ENCODE measurements around the gene ODAPH.
"Not testable (repeated sequence)": the region's sequence is repeated elsewhere in the genome, so short reads cannot be mapped to it uniquely, and the experiment has no call there.

Gene ODAPH, protein sequence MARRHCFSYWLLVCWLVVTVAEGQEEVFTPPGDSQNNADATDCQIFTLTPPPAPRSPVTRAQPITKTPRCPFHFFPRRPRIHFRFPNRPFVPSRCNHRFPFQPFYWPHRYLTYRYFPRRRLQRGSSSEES

DNA sequence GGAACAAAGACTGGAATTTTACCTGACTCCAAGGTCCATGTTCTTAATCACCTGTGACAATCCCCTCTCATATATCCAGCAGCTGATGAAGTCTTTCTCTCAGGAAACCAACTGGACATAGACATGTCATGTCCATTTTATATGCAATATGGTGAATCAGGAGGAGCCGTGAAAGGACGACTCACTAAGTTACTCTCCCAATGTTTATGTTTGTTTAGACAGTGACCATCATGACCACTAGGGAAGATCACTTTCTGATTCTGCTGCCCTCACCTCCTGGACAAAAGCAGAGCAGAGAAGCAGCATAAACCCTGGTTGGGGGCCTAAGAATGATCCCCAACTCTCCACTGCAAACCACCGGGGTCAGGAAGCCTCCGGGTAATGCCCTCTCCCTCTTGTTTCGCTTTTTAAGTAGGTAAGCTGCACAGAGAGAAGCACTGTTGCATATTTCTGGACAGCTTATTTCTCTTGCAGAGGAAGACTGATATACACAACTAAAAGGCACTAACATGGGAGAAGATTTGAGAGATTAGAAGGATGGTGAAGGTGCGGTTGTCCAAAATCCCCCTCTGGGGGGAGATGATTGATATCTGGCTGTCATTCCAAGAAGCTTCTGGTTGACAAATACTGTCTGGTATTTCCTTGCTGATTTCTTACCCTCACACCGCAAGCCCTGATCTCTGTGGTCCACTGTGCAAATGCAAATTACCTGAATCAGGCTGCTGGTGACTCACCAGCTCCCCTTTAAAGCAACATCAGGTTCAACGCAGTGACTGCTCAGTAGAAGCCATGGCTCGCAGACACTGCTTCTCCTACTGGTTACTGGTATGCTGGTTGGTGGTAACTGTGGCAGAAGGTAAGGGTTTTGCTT, at the start of gene ODAPH:
Gene ODAPH (plus strand): TSS at position 773 of the 871 bp plus-strand sequence. CDS start 17 bp downstream, at position 790.
- no peak for DNase-seq

DNA sequence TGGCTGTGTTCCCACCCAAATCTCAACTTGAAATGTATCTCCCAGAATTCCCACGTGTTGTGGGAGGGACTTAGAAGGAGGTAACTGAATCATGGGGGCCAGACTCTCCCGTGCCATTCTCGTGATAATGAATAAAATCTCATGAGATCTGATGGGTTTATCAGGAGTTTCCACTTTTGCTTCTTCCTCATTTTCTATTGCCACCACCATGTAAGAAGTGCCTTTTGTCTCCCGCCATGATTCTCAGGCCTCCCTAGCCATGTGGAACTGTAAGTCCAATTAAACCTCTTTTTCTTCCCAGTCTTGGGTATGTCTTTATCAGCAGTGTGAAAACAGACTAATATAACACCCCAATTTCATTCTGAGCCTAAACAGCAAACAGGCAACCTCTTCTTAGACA, 46.3 kb upstream of the ODAPH start:
- not testable (repeated sequence) for DNase-seq

DNA sequence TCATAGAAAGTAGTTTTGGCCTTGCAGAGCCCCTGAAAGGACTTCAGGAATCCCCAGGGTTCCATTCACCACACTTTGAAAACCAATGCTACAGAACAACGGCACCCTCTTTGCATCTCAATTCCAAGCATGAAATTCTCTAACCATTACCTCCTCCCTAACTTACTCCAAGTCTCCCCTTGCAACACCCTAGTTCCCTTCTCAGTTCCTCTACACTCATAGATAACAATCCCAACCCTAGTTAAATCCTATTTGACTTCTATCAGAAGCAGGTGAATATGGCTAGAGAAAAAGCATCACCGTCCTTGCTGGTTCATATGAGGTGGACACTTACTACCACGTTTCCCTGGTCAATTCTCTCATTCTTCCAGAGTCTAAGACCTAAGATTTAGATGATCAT, 44.0 kb upstream of the ODAPH start:
- DNase-seq: no peak

DNA sequence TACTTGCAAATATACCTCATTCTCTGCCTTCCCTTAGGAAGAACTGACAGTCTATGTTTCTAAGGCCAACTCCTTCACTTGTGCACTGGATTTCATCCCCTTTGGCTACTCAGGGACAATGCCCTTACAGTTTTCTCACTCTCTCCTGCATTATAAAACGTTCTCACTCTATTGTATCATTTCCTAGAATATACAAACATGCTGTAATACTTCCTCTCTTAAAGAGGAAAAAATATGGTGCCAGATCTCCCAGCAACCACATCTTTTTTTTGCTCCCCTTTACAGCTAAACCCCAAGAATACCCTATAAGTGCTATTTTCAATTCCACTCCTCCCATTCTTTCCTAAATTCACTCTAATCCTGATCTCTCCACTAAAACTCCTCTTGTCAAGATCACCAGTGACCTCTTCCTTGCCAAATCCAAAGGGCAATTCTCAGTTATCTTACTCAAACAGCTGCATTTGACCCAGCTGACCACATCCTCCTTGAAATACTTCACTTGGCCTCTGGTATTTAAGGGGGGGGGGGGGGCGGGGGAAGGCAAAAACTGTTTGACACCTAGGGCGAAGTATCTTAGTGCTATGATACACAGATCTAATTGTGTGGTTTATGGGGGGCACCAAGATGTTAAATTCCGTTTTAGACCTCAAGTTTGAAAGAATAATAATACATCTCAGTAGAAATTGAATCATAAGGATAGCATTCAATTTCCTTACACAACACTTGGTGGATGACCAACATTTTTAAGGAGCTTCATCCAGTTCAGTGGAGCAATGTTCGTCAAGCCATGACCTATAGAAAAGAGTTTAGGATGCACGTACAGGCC, 43.3 kb upstream of the ODAPH start:
- DNase-seq: no peak

DNA sequence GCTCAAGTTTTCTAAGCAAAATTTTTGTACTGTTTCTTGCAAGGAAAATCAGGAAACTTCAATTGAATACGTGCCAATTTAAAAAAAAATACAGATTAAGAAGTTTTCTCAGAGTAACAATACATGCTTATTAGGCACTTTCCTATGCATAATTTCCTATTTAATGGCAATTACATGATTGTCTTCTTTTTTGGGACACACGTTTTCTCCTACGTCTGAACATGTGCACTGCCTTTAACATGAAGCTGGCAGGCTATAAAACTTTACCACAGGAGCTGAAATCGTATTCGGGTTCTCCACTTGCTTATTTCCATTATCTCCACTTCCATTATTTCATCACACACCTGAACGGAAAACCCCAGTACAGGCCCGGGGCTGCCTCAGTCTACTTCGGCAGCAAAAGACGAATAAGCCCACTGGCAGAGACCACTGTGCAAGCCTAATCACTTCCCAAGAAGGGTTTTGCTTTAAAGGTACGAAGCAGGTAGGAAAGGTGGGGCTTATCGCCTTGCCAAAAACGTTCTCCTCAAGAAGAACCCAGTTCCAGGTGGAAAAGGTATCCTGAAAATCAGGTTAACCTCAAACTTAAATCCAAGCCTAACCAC, 42.2 kb upstream of the ODAPH start:
- no peak for DNase-seq

DNA sequence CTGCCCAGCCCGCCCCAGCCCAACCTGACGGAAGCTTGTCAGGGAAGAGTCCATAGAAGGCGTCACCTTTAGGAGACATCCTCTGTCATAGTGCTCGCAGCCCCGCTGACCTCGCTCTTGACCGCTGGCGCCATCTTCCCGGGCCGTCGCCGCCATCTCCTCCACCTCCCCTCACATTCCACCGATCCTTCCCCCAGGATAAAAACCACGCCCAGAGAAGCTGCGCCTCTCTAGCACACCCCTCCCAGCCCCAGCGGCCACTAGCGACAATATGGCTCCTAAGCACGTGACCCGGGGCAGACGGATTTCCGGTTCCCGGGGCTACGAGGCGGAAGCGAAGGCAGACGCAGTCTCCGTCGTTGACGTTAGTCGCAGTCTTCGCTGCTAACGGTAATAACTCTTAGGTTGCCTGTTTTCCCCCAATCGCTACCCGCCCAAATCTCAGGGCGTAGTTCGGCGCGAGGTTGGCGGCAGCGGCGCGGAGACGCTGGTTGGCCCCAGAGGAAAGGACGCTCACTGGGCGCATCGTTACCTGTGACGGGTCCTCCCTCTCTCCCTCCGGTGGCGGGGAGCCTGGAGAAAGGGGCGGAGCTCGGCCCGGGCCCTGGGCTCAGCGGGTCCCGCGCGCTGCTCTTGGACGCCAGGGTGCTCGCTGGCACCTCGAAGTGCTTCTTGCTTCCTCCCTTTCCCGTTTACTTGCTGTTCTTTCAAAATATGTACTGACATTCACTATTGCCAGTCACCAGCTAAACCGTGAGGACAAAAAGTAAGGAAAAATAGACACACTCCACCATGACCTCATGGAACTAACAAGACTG, 41.5 kb upstream of the ODAPH start, which contains the start of the genes RCHY1 and THAP6:
Gene RCHY1 (minus strand): TSS at position 273 of the 818 bp plus-strand sequence. CDS start 117 bp downstream, at position 156.
Gene THAP6 (plus strand): TSS at position 343 of the 818 bp plus-strand sequence. CDS start 980 bp downstream, outside the sequence.
- peak; percentile 70 to 89 (median 86) for DNase-seq

DNA sequence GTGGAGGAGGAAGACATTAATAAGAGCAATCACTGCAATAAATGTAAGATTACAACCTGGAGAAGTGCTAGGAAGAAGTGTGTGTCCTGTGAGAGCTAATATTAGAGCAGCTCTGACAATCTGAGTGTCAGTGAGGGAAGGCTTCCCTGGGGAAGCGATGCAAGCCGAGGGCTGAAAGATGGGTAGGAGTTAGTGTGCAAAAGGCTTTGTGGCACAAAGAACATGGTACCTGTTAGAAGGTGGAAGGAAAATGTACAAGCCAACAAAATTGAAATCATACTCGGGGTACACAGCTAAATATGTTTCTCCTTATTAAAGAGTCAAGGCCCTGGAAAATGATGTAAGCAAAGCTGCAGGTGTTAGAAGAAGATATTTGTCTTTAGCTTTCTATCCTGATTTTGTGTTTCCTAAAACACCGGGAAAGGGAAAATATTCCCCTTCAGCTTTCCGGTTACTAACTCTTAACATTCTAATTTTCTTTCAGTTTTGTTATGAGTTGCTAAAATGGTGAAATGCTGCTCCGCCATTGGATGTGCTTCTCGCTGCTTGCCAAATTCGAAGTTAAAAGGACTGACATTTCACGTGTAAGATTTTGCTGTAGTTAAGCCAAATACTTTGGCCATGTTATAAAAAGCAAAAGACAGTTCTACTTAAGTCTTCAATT, 40.8 kb upstream of the ODAPH start:
- no peak for DNase-seq

DNA sequence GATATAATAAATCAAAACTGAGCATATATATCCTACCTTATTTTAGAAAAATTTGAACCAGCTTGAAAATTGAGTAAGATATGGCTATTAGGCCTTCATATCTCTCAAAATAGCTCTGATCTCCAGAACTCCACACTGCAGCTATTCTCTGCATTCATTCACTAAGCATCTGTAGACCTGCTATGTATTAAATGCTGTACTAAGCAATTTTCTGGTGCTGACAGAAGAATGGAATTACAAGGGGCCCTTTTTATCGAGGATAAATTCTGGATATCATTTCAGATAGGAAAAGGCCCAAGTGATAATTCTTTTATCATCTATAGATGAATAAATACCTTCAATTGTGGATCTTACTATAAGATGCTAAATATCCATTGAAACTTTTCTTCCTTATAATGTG, 39.7 kb upstream of the ODAPH start:
- DNase-seq: no peak

DNA sequence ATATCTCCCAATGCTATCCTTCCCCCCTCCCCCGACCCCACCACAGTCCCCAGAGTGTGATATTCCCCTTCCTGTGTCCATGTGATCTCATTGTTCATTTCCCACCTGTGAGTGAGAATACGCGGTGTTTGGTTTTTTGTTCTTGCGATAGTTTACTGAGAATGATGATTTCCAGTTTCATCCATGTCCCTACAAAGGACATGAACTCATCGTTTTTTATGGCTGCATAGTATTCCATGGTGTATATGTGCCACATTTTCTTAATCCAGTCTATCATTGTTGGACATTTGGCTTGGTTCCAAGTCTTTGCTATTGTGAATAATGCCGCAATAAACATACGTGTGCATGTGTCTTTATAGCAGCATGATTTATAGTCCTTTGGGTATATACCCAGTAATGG, 36.4 kb upstream of the ODAPH start:
- DNase-seq: not testable (repeated sequence)

DNA sequence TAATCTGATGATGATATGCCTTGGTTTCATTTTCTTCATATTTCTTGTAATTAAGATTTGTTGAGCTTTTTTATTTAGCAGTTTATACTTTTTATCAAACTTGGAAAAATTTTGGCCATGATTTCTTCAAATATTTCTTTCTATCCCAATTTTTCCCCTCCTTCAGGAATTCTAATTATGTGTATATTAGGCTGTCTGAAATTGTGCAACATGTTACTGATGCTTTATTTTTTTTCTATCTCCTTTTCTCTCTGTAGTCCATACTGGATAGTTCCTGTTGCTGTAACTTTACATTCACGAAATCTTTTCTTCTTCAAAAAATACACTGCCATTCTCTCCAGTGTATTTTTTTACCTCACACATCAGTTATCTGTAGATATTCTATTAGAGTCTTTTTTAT, 30.8 kb upstream of the ODAPH start:
- DNase-seq: no peak

DNA sequence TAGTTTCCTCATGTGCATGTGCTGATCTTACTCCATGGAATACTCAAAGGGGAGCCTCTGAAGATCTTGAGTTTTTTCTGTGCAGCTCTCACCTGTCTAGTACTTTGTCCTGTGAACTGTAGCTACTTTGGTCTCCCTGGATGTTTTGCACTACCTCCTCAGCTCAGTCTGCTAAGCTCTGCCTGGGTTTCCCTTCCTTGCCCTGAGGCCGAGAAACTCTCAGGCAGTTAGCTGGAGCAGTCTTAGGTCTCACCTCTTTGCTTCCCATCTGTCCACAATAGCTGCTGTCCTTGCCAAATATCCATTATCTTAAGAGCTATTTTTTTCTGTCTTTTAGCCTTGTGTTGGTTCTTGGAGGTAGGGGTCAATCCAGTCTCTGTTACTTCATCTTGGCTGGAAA, 30.0 kb upstream of the ODAPH start:
- DNase-seq: no peak

DNA sequence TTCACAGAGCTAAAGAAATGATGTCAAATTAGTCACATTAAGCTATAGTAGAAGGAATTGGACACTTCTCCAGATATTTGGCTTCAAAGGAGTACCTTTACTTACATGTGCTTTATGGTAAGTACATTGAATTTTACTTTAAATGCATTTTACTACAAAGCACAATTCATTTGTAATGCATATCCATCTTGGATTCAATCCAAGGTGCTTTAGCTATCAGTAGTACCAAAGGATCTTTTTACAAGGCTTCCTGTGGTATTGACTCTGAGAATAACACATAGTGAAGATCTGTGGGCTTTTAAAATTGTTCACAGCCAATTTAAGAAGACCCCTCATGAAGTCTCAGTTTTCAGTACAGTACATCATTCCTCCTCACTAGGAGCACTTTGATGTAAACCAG, 28.4 kb upstream of the ODAPH start:
- DNase-seq: no peak

DNA sequence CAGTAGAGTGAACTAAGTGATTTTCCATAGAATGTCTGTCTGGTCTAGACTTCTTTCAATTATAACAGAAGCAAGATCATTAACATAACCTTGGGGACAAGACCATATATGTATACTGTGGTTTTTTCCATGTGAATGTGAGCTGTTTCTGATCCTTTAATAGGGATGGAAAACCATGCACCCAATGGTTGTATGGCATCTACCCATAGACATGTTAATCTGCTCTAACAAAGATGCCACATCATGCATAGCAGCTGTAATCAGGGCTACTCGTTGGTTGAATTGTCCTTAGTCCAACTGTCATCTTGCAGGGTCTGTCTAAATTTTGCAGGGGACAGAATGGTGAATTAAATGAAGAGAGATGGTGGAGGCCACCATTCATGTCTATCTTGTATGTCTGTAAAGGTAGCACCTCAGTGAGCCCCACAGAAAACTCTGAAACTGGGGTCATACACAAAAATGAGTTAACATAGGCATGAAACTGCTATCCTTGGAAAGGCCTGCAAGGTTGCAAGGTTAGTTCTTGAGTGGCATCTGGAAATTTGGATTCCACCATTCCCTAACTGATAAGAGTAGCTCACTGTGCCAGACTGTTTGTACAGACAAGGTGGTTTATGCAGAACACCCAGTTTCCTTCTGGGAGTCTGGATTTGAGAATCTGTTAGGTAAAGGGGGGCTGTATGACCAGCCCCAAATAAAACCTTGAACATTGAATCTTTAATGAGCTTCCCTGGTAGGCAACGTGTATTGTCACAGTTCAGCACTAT, 25.1 kb upstream of the ODAPH start:
- no peak for DNase-seq

DNA sequence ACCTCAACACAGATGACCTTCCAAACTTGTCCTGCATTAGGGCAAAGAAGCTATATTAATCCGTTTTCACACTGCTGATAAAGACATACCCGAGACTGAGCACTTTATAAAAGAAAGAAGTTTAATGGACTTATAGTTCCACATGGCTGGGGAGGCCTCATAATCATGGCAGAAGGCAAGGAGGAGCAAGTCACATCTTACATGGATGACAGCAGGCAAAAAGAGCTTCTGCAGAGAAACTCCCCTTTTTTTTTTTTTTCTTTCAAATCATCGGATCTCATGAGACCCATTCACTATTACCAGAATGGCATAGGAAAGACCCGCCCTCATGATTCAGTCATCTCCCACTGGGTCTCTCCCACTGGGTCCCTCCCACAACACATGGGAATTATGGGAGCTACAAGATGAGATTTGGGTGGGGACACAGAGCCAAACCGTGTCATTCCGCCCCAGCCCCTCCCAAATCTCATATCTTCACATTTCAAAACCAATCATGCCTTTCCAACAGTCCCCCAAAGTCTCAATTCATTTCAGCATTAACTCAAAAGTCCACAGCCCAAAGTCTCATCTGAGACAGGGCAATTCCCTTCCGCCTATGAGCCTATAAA, 24.2 kb upstream of the ODAPH start:
- DNase-seq: not testable (repeated sequence)

DNA sequence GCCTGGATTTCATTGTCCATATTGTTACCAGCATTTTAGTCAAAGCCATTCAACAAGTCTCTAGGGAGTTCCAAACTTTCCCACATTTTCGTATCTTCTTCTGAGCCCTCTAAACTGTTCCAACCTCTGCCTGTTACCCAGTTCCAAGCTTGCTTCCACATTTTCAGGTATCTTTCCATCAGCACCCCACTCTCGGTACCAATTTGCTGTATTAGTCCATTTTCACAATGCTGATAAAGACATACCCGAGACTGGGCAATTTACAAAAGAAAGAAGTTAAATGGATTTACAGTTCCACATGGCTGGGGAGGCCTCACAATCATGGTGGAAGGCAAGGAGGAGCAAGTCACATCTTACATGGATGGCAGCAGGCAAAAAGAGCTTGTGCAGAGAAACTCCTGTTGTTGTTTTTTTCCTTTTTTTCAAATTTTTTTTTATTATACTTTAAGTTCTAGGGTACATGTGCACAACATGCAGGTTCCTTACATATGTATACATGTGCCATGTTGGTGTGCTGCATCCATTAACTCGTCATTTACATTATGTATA, 22.5 kb upstream of the ODAPH start:
- DNase-seq: not testable (repeated sequence)

DNA sequence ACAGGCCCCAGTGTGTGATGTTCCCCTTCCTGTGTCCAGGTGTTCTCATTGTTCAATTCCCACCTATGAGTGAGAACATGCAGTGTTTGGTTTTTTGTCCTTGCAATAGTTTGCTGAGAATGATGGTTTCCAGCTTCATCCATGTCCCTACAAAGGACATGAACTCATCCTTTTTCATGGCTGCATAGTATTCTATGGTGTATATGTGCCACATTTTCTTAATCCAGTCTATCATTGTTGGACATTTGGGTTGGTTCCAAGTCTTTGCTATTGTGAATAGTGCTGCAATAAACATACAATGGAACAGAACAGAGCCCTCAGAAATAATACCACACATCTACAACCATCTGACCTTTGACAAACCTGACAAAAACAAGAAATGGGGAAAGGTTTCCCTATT, 21.9 kb upstream of the ODAPH start:
- not testable (repeated sequence) for DNase-seq

DNA sequence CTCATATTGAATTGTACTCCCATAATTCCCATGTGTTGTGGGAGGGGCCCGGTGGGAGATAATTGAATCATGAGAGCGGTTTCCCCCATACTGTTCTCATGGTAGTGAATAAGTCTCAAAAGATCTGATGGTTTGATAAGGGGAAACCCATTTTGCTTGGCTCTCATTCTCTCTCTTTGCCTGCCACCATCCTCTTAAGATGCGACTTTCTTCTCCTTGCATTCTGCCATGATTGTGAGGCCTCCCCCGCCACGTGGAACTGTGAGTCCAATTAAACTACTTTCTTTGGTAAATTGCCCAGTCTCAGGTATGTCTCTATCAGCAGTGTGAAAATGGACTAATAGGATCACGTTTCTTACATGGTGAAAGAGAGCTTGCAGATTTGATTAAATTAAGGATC, 18.6 kb upstream of the ODAPH start:
- DNase-seq: not testable (repeated sequence)

DNA sequence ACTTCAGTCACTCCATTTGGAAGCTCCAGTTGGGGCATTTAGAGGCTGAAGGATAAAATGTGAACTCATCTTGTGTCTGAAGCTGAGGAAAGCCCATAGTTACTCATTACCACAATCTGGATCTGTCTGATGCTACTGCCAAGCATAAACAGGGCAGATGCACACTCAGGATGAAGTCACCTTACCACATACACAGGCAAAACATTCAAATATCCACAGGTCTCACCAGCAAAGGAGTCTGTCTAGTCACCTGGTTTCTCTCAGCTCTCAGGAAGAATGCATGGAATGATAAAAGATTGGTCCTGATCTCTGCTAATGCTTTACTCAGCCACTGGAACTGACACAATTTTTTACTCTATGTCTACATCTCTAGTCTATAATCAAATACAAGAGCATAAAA, 13.0 kb upstream of the ODAPH start:
- DNase-seq: no peak

DNA sequence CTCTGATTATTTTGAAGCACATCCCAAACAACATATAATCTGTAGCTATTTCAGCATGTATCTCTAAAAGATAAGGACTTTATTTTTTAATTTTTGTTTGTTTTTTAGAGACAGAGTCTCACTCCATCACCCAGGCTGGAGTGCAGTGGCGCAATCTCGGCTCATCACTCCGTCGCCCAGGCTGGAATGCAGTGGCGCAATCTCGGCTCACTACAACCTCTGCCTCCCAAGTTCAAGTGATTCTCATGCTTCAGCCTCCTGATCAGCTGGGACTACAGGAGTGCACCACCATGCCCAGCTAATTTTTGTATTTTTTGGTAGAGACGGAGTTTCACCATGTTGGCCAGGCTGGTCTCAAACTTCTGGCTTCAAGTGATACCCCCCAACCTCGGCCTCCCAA, 11.6 kb upstream of the ODAPH start:
- not testable (repeated sequence) for DNase-seq

DNA sequence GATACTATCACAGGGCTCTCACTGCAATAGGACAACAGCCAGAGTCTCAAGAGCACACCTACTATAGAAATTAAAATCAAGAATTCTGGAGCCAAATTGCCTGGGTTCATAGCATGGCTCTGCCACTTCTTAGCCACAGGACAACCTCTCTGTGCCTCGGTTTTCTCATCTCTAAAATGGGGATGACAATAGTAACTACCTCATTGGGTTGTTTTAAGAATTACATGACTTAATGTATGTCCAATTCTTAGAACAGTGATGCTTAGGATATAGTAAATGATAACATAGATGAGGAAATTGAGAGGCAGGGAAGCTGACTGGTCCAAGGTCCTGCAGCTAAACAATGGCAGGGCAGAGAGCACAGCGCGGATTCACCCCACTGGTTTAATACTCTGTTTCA, 11.0 kb upstream of the ODAPH start:
- DNase-seq: no peak

All from activated CD4-positive, CD25-positive, alpha-beta regulatory T cell (primary cell).